Measurements from ENCODE around the gene SLX4.

Gene SLX4

DNA sequence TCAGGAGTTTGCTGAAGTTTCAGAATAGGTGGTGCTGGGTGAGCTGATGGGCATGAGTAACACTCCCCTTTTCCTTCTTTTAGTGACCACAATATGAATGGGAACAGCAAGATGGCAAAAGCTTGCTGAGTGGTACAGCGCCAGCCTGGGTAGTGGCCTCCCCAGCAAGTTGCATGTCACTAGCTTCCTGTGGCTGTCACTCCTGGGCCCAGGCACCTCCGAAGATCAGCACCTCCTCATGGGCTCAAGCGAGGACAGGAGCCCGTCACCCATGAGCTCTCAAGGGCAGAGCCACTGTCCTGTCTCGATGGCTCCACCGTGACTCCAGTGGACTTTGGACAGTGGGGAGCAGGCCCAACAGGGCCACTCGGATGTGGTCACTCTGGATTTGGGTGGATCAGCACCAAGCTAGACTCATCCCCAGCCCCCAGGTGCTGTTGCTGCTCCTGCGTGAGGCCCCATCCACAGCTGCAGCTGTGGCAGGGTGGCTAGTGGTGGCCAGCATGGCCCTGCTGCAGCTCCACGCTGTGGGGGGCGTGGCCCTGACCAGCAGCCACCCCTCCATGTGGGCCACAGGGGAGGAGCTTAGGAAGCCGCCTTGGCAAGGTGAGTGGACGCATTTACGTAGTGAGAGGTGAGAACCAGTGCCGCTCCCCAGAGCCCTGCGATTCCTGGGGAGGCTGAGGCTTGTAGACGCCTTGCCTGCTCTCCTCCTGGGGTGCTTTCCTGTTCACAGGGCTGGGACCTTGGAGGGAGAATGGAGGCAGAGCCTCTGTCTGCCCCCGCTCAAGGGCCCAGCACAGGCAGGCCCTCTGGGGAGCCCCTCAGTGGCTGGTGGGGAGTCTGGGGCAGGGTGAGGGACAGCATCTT is 29.5 kb upstream of the SLX4 start:
- no peak overlapping the region for H3K4me3 ChIP-seq (ENCODE audit: low read depth, low read length)
- in situ Hi-C loops (cut with HindIII; ENCODE audit: low sequenced_read_pairs), result no loop called here
- no peak for DNase-seq (ENCODE audit: low read depth, low spot score)
- TF ChIP-seq, protein P1, sequence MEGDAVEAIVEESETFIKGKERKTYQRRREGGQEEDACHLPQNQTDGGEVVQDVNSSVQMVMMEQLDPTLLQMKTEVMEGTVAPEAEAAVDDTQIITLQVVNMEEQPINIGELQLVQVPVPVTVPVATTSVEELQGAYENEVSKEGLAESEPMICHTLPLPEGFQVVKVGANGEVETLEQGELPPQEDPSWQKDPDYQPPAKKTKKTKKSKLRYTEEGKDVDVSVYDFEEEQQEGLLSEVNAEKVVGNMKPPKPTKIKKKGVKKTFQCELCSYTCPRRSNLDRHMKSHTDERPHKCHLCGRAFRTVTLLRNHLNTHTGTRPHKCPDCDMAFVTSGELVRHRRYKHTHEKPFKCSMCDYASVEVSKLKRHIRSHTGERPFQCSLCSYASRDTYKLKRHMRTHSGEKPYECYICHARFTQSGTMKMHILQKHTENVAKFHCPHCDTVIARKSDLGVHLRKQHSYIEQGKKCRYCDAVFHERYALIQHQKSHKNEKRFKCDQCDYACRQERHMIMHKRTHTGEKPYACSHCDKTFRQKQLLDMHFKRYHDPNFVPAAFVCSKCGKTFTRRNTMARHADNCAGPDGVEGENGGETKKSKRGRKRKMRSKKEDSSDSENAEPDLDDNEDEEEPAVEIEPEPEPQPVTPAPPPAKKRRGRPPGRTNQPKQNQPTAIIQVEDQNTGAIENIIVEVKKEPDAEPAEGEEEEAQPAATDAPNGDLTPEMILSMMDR (IDR thresholded peaks at IDR 0.05; ENCODE audit: low read depth, low read length), result no peak

DNA sequence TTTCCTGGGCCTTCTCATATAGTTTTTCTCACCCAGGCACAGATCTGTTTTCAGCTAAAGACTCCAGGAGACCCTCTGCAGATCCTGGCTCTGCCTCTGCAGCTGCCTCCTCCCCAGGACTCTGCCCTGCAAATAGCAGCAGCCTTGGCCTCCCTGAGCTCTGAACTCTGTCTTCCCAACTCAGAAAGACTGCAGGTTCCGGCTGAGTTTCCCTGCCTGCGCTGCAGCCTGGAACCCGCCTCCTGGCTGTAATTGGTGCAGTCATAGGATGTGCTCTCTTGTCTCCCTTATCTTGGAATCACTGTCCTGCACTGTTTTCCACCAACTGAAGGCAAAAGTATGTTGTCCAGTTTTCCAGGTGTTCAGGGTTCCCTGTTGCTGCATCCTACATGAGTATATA is 28.8 kb upstream of the SLX4 start:
- TF ChIP-seq, protein P1 (IDR thresholded peaks at IDR 0.05; ENCODE audit: low read depth, low read length), result no peak
- in situ Hi-C loops (cut with HindIII; ENCODE audit: low sequenced_read_pairs), result no loop called here
- no peak for DNase-seq (ENCODE audit: low read depth, low spot score)
- no peak overlapping the region for H3K4me3 ChIP-seq (ENCODE audit: low read depth, low read length)

DNA sequence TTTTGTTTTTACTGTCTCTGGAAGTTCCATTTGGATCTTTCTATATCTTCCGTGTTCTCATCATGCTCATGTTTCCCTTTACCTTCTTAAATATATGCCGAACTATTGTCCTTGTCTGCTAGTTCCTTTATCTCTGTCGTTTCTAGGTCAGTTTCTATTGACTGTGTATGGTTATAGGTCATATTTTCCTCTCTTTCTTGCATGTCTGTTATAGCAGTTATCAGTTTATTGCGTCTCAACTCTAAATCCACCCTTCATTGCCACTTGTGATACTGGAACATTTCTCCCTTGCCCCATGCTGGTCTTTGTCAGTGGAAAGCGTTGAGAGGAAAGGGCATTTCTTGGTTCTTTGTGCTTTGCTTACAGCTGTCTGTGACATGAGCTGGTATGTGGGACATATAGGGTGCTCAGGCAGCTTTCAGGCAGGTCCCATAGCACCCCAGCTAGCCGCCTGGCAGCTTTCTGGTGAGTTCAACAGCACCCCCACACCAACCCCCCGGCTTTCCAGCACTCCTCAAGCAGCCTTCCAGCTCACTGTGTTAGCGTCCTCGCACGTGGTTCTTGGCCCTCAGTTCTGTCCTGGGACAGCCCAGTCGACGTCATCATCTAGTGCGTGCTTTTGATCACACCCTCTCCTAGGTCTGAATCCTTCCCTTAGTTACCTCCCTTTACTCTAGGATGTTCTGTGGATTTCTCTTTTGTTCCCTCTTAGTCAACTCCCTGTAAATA is 27.7 kb upstream of the SLX4 start:
- no peak for DNase-seq (ENCODE audit: low read depth, low spot score)
- H3K4me3 ChIP-seq (ENCODE audit: low read depth, low read length), result no peak overlapping the region
- in situ Hi-C loops (cut with HindIII; ENCODE audit: low sequenced_read_pairs), result no loop called here
- TF ChIP-seq, protein P1 (IDR thresholded peaks at IDR 0.05; ENCODE audit: low read depth, low read length), result no peak

DNA sequence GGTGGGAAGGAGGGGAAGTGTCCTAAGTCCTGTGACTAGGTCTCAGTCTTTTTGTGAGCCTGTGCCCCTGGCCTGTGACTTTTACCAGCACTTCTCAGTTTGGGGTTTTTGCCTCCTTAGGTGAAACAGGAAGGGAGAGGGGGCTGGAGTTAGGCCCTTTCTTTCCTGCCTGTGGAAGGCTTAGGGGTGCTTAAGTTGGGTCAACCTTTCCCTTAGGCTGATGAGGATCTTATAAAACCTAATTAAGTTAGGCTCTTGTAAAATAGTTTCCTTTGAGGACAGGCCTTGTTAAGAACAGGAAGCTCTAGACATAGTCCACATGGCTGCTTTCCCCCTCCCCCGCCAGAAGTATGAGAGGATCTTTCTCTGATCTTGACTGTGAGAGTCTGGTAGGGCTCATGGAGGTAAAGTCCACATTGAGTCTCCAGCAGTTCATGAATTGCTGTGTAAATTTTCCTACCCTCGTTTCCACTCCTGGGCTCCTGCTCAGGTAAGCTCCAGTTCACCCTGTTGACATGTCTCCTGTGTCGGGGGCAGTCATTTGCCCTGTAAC is 26.0 kb upstream of the SLX4 start:
- in situ Hi-C loops (cut with HindIII; ENCODE audit: low sequenced_read_pairs), result no loop called here
- no peak overlapping the region for H3K4me3 ChIP-seq (ENCODE audit: low read depth, low read length)
- no peak for DNase-seq (ENCODE audit: low read depth, low spot score)
- TF ChIP-seq, protein P1 (IDR thresholded peaks at IDR 0.05; ENCODE audit: low read depth, low read length), result no peak

DNA sequence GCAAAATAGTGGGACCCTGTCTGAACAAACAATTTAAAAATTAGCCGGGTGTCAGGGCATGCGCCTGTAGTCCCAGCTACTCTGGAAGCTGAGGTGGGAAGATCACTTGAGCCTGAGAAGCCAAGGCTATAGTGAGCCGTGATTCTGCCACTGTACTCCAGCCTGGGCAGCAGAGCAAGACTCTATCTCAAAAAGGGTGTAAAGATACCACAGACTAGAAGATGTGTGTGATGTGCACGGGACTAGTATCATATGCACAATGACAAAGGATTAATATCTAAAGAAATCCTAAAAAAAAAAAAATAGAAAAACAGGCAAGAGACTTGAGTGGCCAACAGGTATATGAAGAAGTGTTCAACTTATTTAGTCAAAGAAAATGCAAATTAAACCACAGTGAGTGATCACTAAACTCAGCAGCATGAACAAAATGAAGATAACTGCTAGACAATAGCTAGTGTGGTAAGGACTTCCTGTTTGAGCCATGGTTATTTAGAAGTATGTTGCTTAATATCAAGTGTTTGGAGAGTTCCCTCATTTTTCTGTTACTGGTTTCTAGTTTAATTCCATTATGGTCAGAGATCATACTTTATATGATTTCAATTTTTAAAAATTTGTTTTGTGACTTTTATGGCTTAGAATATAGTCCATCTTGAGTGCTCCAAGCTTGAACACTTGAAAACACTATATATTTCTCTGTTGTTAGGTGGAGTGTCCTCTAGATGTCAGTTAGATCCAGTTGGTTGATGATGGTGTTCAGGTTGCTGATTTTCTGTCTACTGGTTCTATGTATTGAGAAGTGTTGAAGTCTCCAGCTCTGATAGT is 14.7 kb upstream of the SLX4 start:
- in situ Hi-C loops (cut with HindIII; ENCODE audit: low sequenced_read_pairs), result no loop called here
- TF ChIP-seq, protein P1 (IDR thresholded peaks at IDR 0.05; ENCODE audit: low read depth, low read length), result no peak
- no peak for DNase-seq (ENCODE audit: low read depth, low spot score)
- no peak overlapping the region for H3K4me3 ChIP-seq (ENCODE audit: low read depth, low read length)

DNA sequence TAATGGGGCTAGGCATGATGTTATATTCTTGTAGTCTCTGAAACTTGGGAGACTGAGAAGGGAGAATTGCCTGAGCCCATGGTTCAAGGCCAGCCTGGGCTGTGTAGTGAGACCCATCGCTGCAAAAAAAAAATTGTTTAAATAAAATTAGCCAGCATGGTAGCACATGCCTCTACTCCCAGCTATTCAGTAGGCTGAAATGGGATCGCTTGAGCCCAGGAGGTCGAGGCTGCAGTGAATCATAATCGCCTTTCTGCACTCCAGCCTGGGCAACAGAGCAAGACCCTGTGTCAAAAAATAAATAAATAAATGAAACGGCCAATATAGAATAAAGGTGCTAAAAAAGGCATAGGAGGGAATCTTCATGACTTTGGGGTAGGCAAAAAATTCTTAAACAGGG is 13.9 kb upstream of the SLX4 start:
- DNase-seq (ENCODE audit: low read depth, low spot score), result no peak
- H3K4me3 ChIP-seq (ENCODE audit: low read depth, low read length), result no peak overlapping the region
- TF ChIP-seq, protein P1 (IDR thresholded peaks at IDR 0.05; ENCODE audit: low read depth, low read length), result no peak
- in situ Hi-C loops (cut with HindIII; ENCODE audit: low sequenced_read_pairs), result no loop called here

Data from astrocyte of the spinal cord (primary cell).